HG03159 (cell line): Measurements from ENCODE around the gene LAMB4.

Experiments used
- ATAC-seq: cut with Tn5 transposase; IDR thresholded peaks from one replicate; pipeline ENCODE4 v1.9.1; 2021; ENCODE audit warnings: mild to moderate bottlenecking, moderate library complexity; ENCODE audit not compliant: unreplicated experiment

Gene LAMB4

DNA sequence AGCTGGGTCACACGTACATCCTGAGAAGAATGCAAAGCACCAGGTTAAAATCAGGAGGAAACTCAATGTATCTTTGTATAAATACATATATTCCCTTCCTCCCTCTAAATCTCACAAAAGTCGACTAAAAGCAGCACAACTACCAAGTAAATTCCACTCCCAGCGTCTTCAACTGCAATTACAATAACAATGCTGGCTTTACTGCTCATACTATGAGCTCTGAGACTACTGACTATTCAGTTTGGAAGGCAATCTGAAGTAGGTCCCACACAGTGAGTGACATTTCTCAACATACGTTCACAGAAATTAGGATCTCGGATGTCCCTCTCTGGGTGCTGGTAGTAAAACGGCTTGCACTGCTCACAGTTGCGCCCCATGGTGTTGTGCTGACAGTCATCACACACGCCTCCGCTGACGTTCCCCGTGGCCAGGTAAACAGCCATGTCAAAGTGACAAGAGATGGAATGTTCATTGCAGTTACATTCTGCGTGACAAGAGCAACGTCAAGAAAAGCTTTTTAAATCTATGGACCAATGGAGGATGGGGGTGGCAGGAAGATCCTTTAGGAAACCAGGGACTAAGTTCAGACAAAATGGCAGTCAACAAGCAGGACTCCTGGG, 154.7 kb downstream of the LAMB4 start:
- ATAC-seq: no peak

DNA sequence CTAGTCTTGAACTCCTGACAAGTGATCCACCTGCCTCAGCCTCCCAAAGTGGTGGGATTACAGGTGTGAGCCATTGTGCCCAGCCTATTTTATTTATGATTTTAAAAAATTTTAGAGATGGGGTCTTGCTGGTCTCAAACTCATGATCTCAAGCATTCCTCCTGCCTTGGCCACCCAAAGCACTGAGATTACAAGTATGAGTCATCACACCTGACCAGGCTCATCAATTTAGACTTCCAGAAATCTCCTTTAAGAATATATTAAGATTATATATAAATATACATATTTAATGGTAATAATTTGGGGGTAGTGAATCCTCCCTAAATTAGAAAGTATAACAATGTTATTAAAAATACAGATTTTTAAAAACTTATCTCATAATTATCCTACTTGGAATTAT, 156.3 kb downstream of the LAMB4 start:
- no peak for ATAC-seq
